ENCODE results near the gene SLC29A2. TPM values are rescaled to one million over a fixed set of nuclear protein-coding genes. Genes with fewer than 3 reads are reported as not detected.
"Not testable (repeated sequence)": the region's sequence is repeated elsewhere in the genome, so short reads cannot be mapped to it uniquely, and the experiment has no call there.

SLC29A2 gene
- polyA plus RNA-seq, 6 donors from 2014 or later: 1.1 to 3.7 (median 2.4) TPM

- peaks cover 46 to 76% (median 67%) of the 10 kb centered on the region in 3 donors for H3K27me3 Mint-ChIP-seq
- no peak for ATAC-seq (ENCODE audit: low read depth in 2 of 2)
- H3K4me1 Mint-ChIP-seq: peaks cover 3 to 6% (median 4%) of the 10 kb centered on the region in 3 donors
- DNase-seq: no peak
- H3K4me3 Mint-ChIP-seq: no peak overlapping the region
- H3K36me3 Mint-ChIP-seq: no peaks in the 10 kb centered on the region
- peaks cover 0 to 2% (median 0%) of the 10 kb centered on the region in 7 donors for H3K9me3 Mint-ChIP-seq
- H3K27ac Mint-ChIP-seq: no peak overlapping the region
Measured at GRCh38 chr11:66410191-66410590, 38.6 kb upstream of the SLC29A2 start.

DNA sequence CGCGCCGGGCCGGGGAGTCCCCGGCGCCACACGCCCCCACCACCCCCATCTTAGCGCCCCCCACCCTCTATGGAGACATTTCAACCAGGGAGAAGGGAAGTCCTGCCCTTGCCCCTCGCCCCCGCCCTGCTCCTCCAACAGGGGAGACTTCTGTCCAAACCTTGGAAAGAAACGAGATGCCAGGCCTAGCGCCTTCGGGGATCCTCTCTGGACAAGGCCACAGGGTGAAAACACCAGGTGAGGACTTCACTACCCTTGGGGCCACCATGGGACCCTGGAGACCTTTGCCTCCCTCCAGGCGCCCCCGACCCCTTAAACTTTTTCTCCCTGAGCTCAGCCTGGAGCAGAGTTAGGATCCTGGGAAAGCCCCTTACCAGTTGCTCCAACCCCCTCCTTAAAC lies 37.7 kb upstream of the SLC29A2 start:
- H3K27ac Mint-ChIP-seq: no peak overlapping the region

GRCh38 chr11:66408488-66409214 lies 37.1 kb upstream of the SLC29A2 start:
- Mint-ChIP-seq H3K4me3 (peak overlapping the region; percentile 27 to 89 (median 83)), H3K9me3 (no peaks in the 10 kb centered on the region), H3K4me1 (peaks cover 3 to 6% (median 4%) of the 10 kb centered on the region in 3 donors), H3K27ac (peak overlapping the region in 5 of 6 donors; percentile 11 to 87 (median 27)), H3K27me3 (peaks cover 34 to 73% (median 58%) of the 10 kb centered on the region in 3 donors), H3K36me3 (no peaks in the 10 kb centered on the region)
- DNase-seq (peak; percentile 88), ATAC-seq (ENCODE audit: low read depth in 2 of 2) (peak; percentile 79 to 82)

More for the DNA sequence above, 37.7 kb upstream of the SLC29A2 start:
- Mint-ChIP-seq H3K4me3 (no peak overlapping the region), H3K4me1 (peaks cover 3 to 6% (median 4%) of the 10 kb centered on the region in 3 donors), H3K9me3 (no peaks in the 10 kb centered on the region), H3K36me3 (no peaks in the 10 kb centered on the region), H3K27me3 (peaks cover 39 to 76% (median 63%) of the 10 kb centered on the region in 3 donors)
- DNase-seq (no peak), ATAC-seq (ENCODE audit: low read depth in 2 of 2) (no peak)

- Mint-ChIP-seq H3K27ac (no peak overlapping the region), H3K36me3 (no peaks in the 10 kb centered on the region), H3K4me1 (peaks cover 3 to 6% (median 4%) of the 10 kb centered on the region in 3 donors), H3K4me3 (no peak overlapping the region), H3K27me3 (peaks cover 30 to 73% (median 48%) of the 10 kb centered on the region in 3 donors), H3K9me3 (no peaks in the 10 kb centered on the region)
- no peak for DNase-seq
- no peak for ATAC-seq (ENCODE audit: low read depth in 2 of 2)
Measured at GRCh38 chr11:66407651-66408050, 36.1 kb upstream of the SLC29A2 start.

DNA sequence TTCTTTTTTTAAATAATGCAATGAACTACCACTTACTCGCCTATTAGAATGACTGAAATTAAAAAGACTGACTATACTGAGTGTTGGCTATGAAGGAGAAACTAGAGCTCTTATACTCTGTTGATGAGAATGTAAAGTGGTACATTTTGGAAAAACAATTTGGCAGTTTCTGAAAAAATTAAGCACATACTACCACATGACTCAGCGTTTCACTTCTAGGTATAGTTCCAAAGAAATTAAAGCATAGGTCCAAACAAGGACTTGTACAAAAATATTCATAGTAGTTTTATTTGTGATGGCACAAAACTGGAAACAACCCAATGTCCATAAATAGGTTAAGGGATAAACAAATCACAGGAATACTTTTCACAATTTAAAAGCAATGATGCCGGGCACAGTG lies 22.4 kb upstream of the SLC29A2 start:
- no peak for ATAC-seq (ENCODE audit: low read depth in 2 of 2)
- Mint-ChIP-seq H3K27ac (no peak overlapping the region), H3K4me1 (peaks cover 0 to 15% (median 3%) of the 10 kb centered on the region in 3 donors), H3K27me3 (peaks cover 10 to 16% (median 12%) of the 10 kb centered on the region in 3 donors), H3K36me3 (no peaks in the 10 kb centered on the region), H3K4me3 (peak overlapping the region in 1 of 8 donors; percentile 24), H3K9me3 (no peaks in the 10 kb centered on the region)
- DNase-seq: no peak

GRCh38 chr11:66391322-66391721 lies 19.8 kb upstream of the SLC29A2 start:
- peak; percentile 63 to 75 for ATAC-seq (ENCODE audit: low read depth in 2 of 2)
- DNase-seq: peak; percentile 36
- H3K4me3 Mint-ChIP-seq: no peak overlapping the region
- H3K4me1 Mint-ChIP-seq: peaks cover under 1 to 20% (median 5%) of the 10 kb centered on the region in 3 donors
- H3K36me3 Mint-ChIP-seq: no peaks in the 10 kb centered on the region
- no peaks in the 10 kb centered on the region for H3K9me3 Mint-ChIP-seq
- H3K27ac Mint-ChIP-seq: peak overlapping the region in 3 of 6 donors; percentile 42 to 82 (median 58)
- peaks cover 5 to 14% (median 9%) of the 10 kb centered on the region in 3 donors for H3K27me3 Mint-ChIP-seq

DNA sequence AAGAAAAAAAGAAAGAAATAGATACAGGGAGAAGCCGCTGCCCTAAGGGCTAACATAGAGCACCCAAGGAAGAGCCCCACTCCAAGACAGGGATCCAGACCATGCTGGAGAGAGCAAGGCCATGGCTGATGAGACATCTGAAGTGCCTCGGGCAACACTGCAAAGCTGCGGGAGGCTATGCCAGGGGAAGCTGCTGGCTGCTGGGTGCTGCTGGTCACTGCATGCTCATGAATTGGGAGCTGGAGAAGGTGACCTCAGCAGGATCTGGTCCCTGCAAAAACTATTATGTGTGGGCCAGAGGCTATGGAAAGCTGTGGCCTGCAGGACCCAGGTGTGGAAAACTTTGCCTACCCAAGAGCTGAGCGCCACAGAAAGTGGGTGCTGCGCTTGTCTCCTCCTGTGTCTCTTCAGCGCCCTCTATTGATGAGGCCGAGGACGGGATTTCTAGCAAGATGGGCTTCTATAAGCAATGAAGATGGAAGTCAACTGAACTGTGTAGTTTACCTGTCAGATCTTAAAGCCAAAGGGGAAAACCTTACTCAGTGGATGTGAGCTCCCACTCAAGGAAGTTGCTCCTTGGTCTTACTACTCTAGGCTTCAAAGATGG lies 17.3 kb upstream of the SLC29A2 start:
- ATAC-seq (ENCODE audit: low read depth in 2 of 2) (peak; percentile 46 to 67), DNase-seq (peak; percentile 60)
- Mint-ChIP-seq H3K27ac (peak overlapping the region in 1 of 6 donors; percentile 85), H3K27me3 (peaks cover 0 to 11% (median 5%) of the 10 kb centered on the region in 3 donors), H3K36me3 (no peaks in the 10 kb centered on the region), H3K9me3 (no peaks in the 10 kb centered on the region), H3K4me3 (no peak overlapping the region), H3K4me1 (peaks cover 5 to 25% (median 10%) of the 10 kb centered on the region in 3 donors)

- ATAC-seq (ENCODE audit: low read depth in 2 of 2): peak; percentile 80 to 91
- Mint-ChIP-seq H3K4me1 (peaks cover 5 to 17% (median 10%) of the 10 kb centered on the region in 3 donors), H3K27me3 (peaks cover 0 to 13% (median 5%) of the 10 kb centered on the region in 3 donors), H3K27ac (peak overlapping the region in 3 of 6 donors; percentile 39 to 91 (median 76)), H3K9me3 (no peaks in the 10 kb centered on the region), H3K36me3 (no peaks in the 10 kb centered on the region), H3K4me3 (peak overlapping the region in 6 of 8 donors; percentile 34 to 80 (median 59))
- DNase-seq: peak; percentile 74
Measured at GRCh38 chr11:66386171-66387069, 14.9 kb upstream of the SLC29A2 start.

DNA sequence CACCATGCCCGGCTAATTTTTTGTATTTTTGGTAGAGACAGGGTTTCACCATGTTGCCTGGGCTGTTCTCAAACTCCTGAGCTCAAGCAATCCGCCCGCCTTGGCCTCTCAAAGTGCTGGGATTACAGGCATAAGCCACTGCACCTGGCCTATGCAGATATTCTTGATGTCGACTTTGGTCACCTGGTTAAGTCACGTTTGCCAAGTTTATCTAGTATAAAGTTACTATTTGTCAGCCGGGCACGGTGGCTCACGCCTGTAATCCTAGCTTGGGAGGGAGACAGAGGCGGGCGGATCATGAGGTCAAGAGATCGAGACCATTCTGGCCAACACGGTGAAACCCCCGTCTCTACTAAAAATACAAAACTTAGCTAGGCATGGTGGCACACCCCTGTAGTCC lies 12.8 kb upstream of the SLC29A2 start:
- H3K27me3 Mint-ChIP-seq: peaks cover 0 to 13% (median 4%) of the 10 kb centered on the region in 3 donors
- ATAC-seq (ENCODE audit: low read depth in 2 of 2); H3K9me3 Mint-ChIP-seq: not testable (repeated sequence)

GRCh38 chr11:66380264-66380663 lies 8.7 kb upstream of the SLC29A2 start:
- not testable (repeated sequence) for H3K9me3 Mint-ChIP-seq; DNase-seq; H3K27ac Mint-ChIP-seq; H3K27me3 Mint-ChIP-seq; H3K36me3 Mint-ChIP-seq; H3K4me1 Mint-ChIP-seq; ATAC-seq (ENCODE audit: low read depth in 2 of 2); H3K4me3 Mint-ChIP-seq

More for the DNA sequence above, 12.8 kb upstream of the SLC29A2 start:
- H3K4me1 Mint-ChIP-seq: peaks cover 5 to 16% (median 10%) of the 10 kb centered on the region in 3 donors
- not testable (repeated sequence) for H3K36me3 Mint-ChIP-seq, H3K4me3 Mint-ChIP-seq, H3K27ac Mint-ChIP-seq, DNase-seq

- Mint-ChIP-seq H3K4me1 (peaks cover 10 to 17% (median 12%) of the 10 kb centered on the region in 3 donors), H3K4me3 (peak overlapping the region in 5 of 8 donors; percentile 39 to 93 (median 42)), H3K27ac (peak overlapping the region in 2 of 6 donors; percentile 54 to 90)
- ATAC-seq (ENCODE audit: low read depth in 2 of 2); H3K36me3 Mint-ChIP-seq; DNase-seq; H3K9me3 Mint-ChIP-seq; H3K27me3 Mint-ChIP-seq: not testable (repeated sequence)
Measured at GRCh38 chr11:66373690-66374287, 2.2 kb upstream of the SLC29A2 start.

- H3K9me3 Mint-ChIP-seq: no peaks in the 10 kb centered on the region
- H3K27me3 Mint-ChIP-seq: no peaks in the 10 kb centered on the region
- peaks cover 10 to 18% (median 13%) of the 10 kb centered on the region in 3 donors for H3K4me1 Mint-ChIP-seq
- peak overlapping the region in 6 of 8 donors; percentile 2 to 93 (median 42) for H3K4me3 Mint-ChIP-seq
- peak overlapping the region in 1 of 6 donors; percentile 54 for H3K27ac Mint-ChIP-seq
- ATAC-seq (ENCODE audit: low read depth in 2 of 2) (no peak), DNase-seq (no peak)
- no peaks in the 10 kb centered on the region for H3K36me3 Mint-ChIP-seq
Measured at GRCh38 chr11:66373265-66373664, 1.7 kb upstream of the SLC29A2 start.

Data from naive B cell (primary cell).